NAMALWA (cell line): ENCODE data around the gene PRPF40B.
"Not testable (repeated sequence)": the region's sequence is repeated elsewhere in the genome, so short reads cannot be mapped to it uniquely, and the experiment has no call there.

Experiments used
- DNase-seq: peaks from one replicate; pipeline ENCODE4 v3.0.0-alpha.2; 2015; ENCODE audit warnings: low spot score

Gene PRPF40B

DNA sequence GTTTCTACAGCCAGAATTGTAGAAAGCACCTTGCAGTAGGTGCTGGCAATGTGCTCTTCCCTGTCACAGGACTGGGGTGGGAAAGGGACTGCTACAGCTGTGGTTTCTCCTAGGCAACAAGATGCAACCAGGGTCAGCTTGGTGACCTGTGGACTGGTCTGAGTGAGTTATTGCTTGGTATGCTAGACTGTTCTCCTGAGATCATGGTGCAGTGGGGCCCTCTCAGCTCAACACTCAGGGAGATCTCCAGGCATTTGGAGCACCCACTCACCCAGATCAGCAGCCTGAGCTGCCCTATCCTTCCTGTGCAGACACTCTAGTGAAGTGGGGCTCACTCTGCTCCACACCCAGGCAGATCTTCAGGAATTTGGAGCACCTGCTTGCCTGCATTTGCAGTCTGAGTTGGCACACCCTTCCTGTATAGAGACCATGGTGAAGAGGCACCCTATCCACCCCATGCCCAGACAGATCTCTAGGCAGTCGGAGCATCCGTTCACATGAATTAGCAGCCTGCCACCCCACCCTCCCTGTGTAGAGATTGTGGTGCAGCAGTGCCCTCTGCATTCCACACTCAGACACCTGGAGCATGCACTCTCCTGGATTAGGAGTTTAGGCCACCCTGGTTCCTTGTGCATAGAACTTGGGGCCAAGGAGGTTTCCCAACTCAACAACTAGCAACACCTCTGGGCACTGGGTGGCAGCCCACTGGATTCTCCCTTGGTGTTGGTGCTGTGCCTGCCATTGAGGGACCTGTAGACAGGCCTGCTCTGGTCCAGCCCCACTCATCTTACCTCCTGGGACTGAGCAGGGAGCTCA is 14.1 kb upstream of the PRPF40B start:
- no peak for DNase-seq

- no peak for DNase-seq
Observed at GRCh38 chr12:49609875-49610154, 13.5 kb upstream of the PRPF40B start.

DNA sequence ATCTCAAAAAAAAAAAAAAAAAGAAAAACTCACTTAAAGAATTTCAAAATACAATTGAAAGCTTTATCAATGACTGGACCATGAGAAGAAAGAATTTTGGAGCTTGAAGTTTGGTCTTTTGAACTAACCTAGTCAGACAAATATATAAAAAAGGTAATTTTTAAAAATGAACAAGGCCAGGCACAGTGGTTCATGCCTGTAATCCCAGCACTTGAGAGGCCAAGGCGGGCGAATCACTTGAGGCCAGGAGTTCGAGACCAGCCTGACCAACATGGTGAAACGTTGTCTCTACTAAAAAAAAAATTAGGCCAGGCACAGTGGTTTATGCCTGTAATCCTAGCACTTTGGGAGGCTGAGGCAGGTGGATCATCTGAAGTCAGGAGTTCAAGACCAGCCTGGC is 12.6 kb upstream of the PRPF40B start:
- not testable (repeated sequence) for DNase-seq

- DNase-seq, result no peak
Observed at GRCh38 chr12:49612210-49612609, 11.2 kb upstream of the PRPF40B start.

- DNase-seq, result no peak
Observed at GRCh38 chr12:49615725-49616124, 7.6 kb upstream of the PRPF40B start.

GRCh38 chr12:49616533-49617219 is 6.7 kb upstream of the PRPF40B start:
- DNase-seq, result no peak

GRCh38 chr12:49618576-49618975 is 4.8 kb upstream of the PRPF40B start:
- DNase-seq, result no peak

DNA sequence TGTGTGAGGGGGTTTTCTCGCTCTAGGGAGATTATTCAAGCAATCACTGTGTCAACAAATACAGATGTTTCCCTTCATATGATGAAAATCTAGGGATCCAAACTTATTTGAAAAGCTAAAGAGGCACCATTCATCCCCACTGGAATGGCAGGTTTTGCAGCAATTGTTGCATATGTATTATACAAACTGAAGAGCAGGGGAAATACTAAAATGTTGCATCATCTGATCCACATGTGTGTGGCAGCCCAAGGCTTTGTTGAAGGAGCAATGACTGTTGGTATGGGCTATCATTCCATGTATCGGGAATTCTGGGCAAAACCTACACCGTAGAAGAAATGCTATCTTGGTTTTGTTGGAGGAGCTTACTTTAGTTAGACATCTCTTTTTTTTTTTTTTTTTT is 4.1 kb upstream of the PRPF40B start:
- no peak for DNase-seq

DNA sequence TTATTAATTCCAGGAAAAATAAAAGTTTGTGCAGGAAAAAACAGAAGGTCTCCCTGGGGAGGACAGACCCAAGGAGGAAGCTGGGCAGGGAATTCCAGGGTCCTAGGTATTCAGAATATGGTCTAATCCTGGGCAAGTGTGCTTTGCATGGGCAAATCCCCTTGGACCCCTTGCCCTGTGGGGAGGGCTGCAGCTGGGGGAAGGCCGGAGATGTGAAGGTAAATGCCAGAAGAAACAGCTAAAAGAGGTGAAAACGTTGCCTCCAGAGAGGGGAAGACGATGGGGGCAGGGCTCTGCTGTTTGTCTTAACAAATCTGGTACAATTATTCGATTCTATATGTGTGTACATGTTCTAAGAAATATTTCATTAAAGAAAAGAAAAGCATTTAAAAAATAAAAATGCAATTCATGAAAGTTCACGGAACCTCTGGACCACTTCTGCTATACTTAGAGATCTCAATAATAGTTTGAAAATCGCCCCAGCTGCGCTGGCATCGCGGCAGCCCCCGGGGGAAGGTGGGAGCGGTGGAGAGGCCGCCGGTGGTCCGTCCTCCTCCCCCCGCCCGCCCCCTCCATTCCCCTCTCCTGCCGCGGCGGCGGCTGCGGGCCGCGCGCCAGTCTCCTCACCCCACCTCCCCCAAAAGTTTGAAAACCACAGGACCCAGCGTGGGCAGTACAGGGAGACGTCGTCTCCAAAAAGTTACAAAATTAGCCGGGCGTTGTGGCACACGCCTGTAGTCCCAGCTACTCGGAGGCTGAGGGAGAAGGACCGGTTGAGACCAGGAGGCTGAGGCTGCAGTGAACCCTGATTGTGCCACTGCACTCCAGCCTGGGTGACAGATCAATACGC is 1.5 kb upstream of the PRPF40B start:
- DNase-seq, result peak; percentile 26

DNA sequence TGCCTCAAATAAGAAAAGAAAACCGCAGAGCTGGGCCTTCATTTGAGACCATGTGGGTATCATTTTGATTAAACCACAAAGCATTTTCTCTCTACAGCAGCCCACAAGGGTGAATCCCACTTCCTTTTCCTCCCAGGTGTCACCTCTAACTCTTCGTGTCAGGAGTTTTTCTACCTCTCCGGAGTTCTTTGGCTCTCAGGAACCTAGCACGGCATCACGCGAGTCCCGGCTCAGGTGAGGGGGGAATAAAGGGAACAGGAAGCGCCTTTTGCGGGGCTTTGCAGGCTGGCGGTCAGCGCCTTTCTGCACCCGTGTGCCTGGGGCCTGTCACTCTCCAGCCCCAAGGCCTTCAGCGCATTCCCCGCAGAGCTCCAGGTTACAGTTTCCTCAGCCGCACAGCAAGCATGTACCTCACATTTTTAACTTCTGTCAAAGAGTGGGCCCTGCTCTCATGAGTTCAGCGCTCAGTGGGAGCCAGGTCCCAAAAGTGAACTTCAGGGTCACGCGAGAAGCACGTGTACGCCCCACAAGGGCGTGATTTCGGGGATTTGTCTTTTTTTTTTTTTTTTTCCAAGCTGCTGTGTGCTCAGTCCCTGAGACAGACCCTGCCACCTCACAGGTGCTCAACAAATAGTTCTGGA is 740 bp upstream of the PRPF40B start:
- peak; percentile 86 for DNase-seq

DNA sequence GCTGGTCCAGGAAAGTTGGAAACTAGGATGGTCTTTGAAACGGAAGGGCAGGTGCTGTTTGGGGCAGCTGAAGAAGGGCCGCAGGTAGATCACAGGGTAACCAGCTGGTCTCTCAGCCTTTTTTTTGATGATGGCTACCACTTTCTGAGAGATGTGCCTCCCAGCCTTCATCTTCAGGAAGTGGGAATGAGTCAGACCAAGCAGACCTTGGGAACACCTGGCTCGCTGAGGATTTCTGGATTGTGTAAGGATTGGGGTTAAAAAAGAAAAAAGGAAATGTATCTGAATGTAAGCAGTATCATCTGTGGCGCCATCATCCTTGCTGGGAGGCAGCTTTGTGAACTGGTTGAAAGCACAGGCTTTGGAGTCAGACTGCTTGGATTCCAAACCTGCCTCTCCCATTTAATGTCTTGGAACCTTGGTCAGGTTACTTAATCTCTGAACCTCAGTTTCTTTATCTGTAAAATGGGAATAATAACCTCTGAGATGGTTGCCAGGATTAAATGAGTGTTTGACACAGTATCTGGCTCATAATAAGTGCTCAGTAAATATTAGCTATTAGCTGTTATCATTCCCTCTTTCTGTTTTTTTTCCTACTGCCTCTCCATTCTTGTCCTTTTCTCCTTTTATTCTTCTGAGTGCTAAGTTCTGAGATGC is 1.7 kb downstream of the PRPF40B start:
- DNase-seq, result no peak

GRCh38 chr12:49626169-49626835 is 2.9 kb downstream of the PRPF40B start:
- DNase-seq, result peak; percentile 23

- DNase-seq, result no peak
Observed at GRCh38 chr12:49626836-49627235, 3.5 kb downstream of the PRPF40B start.

GRCh38 chr12:49627752-49628360 is 4.5 kb downstream of the PRPF40B start:
- no peak for DNase-seq

- no peak for DNase-seq
Observed at GRCh38 chr12:49631336-49631907, 8.1 kb downstream of the PRPF40B start.

- no peak for DNase-seq
Observed at GRCh38 chr12:49632401-49632800, 9.0 kb downstream of the PRPF40B start.

DNA sequence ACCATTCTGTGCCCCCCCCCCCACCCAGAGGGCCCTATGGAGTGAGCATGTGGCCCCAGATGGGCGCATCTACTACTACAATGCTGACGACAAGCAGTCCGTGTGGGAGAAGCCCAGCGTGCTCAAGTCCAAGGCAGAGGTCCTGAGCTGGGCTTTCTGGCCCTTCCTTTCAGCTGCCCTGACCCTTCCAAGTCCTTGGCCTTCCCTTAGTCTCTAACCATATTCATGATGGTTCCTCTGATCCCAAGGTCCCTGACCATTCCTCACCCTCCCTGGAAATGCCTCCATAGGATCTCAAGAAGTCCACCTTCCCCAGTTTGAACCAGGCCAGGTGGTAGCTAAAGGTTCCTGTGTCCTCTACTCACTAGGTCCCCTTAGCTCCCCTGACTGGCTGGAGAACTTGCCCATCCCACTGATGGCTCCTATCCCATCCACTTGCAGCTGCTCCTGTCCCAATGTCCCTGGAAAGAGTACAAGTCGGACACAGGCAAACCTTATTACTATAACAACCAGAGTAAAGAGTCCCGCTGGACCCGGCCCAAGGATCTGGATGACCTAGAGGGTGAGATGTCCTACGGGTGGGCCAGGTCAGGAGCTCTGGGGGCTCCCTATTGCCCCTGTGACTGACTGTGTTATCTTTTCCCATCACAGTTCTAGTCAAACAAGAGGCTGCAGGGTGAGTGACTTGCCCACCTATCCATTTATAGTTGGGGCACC is 9.8 kb downstream of the PRPF40B start:
- no peak for DNase-seq

- DNase-seq, result no peak
Observed at GRCh38 chr12:49633703-49634345, 10.5 kb downstream of the PRPF40B start.

DNA sequence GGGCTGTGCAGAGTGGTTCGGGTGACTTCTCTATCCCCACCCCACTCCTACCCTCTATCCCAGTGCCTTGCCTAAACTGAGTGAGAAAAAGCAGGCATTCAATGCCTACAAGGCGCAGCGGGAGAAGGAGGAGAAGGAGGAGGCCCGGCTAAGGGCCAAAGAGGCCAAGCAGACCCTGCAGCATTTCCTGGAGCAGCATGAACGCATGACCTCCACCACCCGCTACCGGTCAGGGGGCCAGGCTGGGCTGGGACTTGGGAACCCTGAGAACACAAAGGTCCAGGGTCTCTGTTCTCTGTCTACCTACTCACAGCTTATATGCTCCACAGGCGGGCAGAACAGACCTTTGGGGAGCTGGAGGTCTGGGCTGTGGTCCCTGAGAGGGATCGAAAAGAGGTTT is 11.7 kb downstream of the PRPF40B start:
- DNase-seq, result no peak
